ENCODE measurements around the gene ZRANB1. TPM values are rescaled to one million over a fixed set of nuclear protein-coding genes. Genes with fewer than 3 reads are reported as not detected.

The ZRANB1 gene
- total RNA-seq, 1 experiment from 2014 or later: 17.3 TPM

- DNase-seq (ENCODE audit: low spot score): no peak
- in situ Hi-C loops (cut with HindIII; ENCODE audit: low sequenced_read_pairs): no loop called here
Observed at GRCh38 chr10:124990671-124991625, 49.0 kb downstream of the ZRANB1 start.

DNA sequence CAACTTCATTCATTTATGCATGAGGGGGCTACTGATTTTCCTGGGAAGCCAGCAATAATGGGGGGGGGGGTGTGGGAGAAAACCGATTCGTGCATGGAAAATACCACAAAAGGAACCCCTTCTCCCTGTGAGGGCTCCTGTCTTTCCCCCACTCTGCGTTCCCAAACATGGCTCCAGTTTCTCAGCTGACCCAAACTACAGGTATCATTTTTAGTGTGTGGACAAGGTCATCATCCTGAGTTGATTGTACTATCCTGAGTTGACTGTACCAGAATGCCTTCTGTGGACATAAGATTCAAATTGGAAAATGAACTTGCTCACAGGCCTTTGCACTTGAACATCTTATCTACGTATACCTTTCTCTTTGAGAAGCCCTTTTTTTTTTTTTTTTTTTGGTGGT, 49.9 kb downstream of the ZRANB1 start:
- DNase-seq (ENCODE audit: low spot score): no peak
- in situ Hi-C loops (cut with HindIII; ENCODE audit: low sequenced_read_pairs): no loop called here

- DNase-seq (ENCODE audit: low spot score): peak; percentile 84
- in situ Hi-C loops (cut with HindIII; ENCODE audit: low sequenced_read_pairs): no loop called here
Observed at GRCh38 chr10:124992462-124993344, 50.8 kb downstream of the ZRANB1 start.

DNA sequence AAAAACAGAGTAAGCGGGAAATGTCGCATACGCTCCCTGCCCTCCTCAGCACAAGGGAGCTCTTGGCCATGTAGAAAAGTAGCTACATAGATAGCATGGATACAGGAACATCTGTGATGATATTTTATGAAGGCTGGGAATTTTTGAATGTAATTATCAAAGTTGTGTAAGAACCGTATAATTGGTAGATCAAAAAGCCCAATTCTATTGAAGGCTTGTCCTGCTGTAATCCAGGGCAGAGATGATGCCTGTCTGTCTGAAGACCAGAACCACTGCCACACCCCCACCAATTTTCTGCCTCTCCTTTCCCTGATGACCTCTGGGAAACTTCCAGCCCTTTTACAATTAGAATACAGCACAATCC, 51.4 kb downstream of the ZRANB1 start:
- in situ Hi-C loops (cut with HindIII; ENCODE audit: low sequenced_read_pairs): no loop called here
- no peak for DNase-seq (ENCODE audit: low spot score)

- peak; percentile 50 for DNase-seq (ENCODE audit: low spot score)
- in situ Hi-C loops (cut with HindIII; ENCODE audit: low sequenced_read_pairs): no loop called here
Observed at GRCh38 chr10:124993736-124994451, 52.0 kb downstream of the ZRANB1 start.

DNA sequence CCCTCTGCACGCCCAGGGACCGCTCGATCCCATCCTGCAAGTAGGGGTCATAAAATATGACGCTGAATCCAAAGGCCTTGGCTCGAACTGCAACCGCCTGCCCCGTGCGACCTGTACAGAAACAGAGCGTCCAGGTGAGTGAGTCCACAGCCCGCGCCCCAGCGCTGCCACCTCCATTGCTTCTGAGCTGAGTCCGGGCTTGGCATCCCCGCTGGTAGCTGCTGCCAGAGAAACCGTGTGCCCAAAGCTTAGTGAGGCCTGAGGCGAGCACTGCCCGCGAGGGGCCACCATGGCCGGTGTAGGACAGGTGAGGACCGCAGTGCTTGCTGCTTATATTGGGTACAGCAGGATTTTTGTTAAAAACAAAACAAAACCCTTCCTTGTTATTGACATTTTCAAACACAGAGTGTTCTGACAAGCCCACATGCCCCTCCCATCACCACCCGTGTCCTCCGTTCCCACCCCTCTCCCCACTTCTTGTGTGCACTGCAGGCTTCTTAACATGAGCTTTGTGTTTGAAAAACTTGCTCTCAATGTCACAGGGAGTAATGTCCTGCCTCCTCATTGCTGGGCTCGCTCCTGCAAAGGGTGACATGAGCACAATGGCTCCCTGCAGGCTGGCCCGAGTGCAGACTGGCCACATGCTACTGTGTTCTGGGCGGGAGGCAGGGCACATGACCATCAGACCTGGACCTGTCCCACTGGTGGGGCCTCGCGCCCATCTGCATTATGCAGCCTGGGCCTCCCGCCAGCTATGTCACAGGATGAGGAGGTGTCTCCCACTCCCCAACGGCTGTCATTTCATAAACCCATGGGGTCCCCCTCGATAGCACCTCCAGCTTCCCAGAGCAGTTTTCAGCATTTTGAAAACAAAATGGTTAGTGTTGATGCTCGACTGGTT, 52.9 kb downstream of the ZRANB1 start:
- peak; percentile 77 for DNase-seq (ENCODE audit: low spot score)

GRCh38 chr10:124995605-124996004, 53.7 kb downstream of the ZRANB1 start:
- in situ Hi-C loops (cut with HindIII; ENCODE audit: low sequenced_read_pairs): no loop called here
- no peak for DNase-seq (ENCODE audit: low spot score)

More for the DNA sequence above, 52.9 kb downstream of the ZRANB1 start:
- in situ Hi-C loops (cut with HindIII; ENCODE audit: low sequenced_read_pairs): no loop called here

DNA sequence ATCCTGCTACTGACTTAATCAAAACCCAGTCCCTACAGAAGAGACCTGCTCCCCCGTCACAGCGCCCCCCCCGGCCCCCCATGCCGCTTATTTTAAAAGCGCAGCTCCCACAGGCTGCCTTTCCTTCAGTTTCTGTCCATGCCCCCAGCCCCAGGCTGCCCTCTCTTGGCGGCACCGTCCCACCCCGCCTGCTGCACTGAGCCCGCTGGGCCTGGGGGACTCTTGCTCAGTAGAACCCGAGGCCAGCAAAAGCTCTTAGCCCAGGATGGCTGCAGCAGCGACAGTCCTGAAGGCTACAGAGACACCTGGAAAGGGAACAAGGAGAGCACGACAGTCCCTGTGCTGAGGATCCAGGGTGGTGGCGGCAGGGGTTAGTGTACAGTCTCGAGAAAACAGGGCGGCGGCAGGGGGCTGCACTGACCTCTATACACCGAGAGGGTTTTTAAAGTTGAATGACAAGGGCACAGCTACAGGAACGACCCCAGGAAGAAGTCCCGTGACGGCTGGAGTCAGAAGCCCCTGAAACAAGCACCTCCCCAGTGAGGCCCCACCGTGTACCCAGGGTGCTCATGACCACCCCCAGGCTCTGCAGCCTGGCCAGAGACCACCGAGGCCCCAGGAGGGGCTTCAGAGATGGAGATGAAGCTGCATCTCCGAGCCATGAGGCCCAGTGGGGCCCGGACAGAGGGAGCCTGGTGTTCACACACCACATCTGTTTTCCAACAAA, 54.4 kb downstream of the ZRANB1 start:
- in situ Hi-C loops (cut with HindIII; ENCODE audit: low sequenced_read_pairs): no loop called here
- DNase-seq (ENCODE audit: low spot score): no peak

DNA sequence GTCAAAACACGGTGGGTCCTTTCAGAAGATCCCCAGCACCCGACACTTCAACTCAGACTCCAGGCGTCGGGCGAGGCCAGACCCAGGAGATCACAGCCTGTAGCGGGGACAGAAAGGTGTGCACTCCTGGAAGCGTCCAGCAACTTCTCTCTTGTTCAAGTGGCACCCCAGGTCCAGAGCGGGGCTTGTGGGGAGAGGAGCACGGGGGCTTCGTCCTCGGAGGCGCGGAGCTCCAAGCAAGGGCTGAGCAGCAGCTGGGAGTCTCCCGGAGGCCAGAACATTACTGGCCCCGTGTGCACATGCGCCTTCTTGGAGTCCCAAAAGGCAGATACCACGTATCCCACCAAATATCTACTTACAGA, 54.9 kb downstream of the ZRANB1 start:
- in situ Hi-C loops (cut with HindIII; ENCODE audit: low sequenced_read_pairs): no loop called here
- DNase-seq (ENCODE audit: low spot score): no peak

GRCh38 chr10:124997306-124997705, 55.4 kb downstream of the ZRANB1 start:
- DNase-seq (ENCODE audit: low spot score): no peak
- in situ Hi-C loops (cut with HindIII; ENCODE audit: low sequenced_read_pairs): no loop called here

GRCh38 chr10:124997771-124998623, 56.1 kb downstream of the ZRANB1 start:
- in situ Hi-C loops (cut with HindIII; ENCODE audit: low sequenced_read_pairs): no loop called here
- peak; percentile 59 for DNase-seq (ENCODE audit: low spot score)

DNA sequence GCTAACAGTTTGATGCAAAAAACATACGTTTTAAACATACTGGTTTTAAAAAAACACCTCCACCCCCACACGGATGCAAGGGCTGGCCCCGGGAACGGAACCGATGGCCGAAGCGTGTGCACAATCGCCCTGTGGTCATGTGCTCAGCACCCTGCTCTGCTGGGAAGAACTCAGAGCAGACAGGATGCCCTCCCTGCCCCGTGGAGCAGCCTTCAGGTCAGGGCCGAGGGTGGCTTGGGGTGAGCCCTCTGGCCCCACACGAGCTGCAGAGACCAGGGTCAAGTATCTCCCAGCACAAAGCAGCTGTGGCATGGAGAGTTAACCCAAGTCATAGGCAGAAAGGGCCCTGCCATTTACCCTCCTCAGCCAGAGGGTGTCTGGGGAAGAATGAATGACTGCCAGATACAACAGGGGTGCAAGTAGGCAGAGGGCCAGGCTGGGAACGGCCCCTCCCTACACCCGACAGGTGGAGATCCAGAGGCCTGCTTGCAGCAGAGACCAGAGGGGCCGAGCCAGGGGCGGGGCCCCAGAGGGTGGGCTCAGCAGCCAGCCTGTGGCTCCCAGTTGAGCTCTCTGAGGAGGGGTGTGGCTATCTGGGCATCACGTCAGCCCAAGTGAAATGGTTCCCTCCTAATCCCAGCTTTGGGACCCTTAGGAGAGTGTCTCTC, 56.8 kb downstream of the ZRANB1 start:
- in situ Hi-C loops (cut with HindIII; ENCODE audit: low sequenced_read_pairs): no loop called here

GRCh38 chr10:124999433-125000365, 57.8 kb downstream of the ZRANB1 start:
- peak; percentile 58 for DNase-seq (ENCODE audit: low spot score)
- in situ Hi-C loops (cut with HindIII; ENCODE audit: low sequenced_read_pairs): no loop called here

More for the DNA sequence above, 56.8 kb downstream of the ZRANB1 start:
- no peak for DNase-seq (ENCODE audit: low spot score)

- DNase-seq (ENCODE audit: low spot score): peak; percentile 68
- in situ Hi-C loops (cut with HindIII; ENCODE audit: low sequenced_read_pairs): no loop called here
Observed at GRCh38 chr10:125000366-125001312, 58.7 kb downstream of the ZRANB1 start.
